ENCODE results near the gene B3GAT1. TPM values are rescaled to one million over a fixed set of nuclear protein-coding genes. Genes with fewer than 3 reads are reported as not detected.

Gene B3GAT1
- total and polyA plus RNA-seq, 2 donors (not counting 1 experiment from before 2014, with no cell fraction given), result 0.06 TPM; not detected in 1

- no peak overlapping the region for H3K27ac ChIP-seq (ENCODE audit: low read length in 2 of 2)
- H3K4me1 ChIP-seq (ENCODE audit: control insufficient read depth in 2 of 2, insufficient read depth in 2 of 2, low read length in 2 of 2), result no peaks in the 10 kb centered on the region
- intact Hi-C loops (cut with micrococcal nuclease), result no loop called here
- TF ChIP-seq EZH2 (IDR thresholded peaks at IDR 0.05; ENCODE audit: borderline replicate concordance, insufficient read depth, low read depth, low read length, poor library complexity, severe bottlenecking) (no peak), CTCF (IDR thresholded peaks at IDR 0.05) (no peak)
- Mint-ChIP-seq H3K4me1 (no peaks in the 10 kb centered on the region), H3K9me3 (ENCODE audit: insufficient read depth) (no peaks in the 10 kb centered on the region), H3K27ac (no peak overlapping the region), H3K4me3 (no peak overlapping the region), H3K27me3 (peaks cover 15% of the 10 kb centered on the region)
- H4K20me1 ChIP-seq (ENCODE audit: control insufficient read depth, insufficient read depth, low read length, poor library complexity, severe bottlenecking), result no peaks in the 10 kb centered on the region
- no peaks in the 10 kb centered on the region for H3K9me3 ChIP-seq (ENCODE audit: control extremely low read depth in 1 of 3, control insufficient read depth in 2 of 3, insufficient read depth in 1 of 3, low read length in 2 of 3)
- ATAC-seq (ENCODE audit: low read depth) (no peak), DNase-seq (no peak)
- no peak overlapping the region for H3K4me3 ChIP-seq (ENCODE audit: control extremely low read depth in 1 of 5, extremely low read depth in 1 of 5, insufficient read depth in 1 of 5, low read depth in 2 of 5, low read length in 4 of 5)
- no peak overlapping the region for H3K9ac ChIP-seq (ENCODE audit: low read length)
- ChIA-PET CTCF (no interaction called here), POLR2A (no interaction called here)
- no peak overlapping the region for H2AFZ ChIP-seq (ENCODE audit: insufficient read depth, low read depth, low read length, poor library complexity, severe bottlenecking)
- WGBS (ENCODE audit: insufficient coverage), result 91% methylated on average over 8 of the region's 8 CpGs
- H3K4me2 ChIP-seq (replicated peaks; ENCODE audit: low read depth, low read length, poor library complexity, severe bottlenecking), result no peak overlapping the region
- H3K27me3 ChIP-seq (replicated peaks in 1 of 4; ENCODE audit: control extremely low read depth in 1 of 4, control insufficient read depth in 3 of 4, insufficient read depth in 4 of 4, low read length in 3 of 4), result no peaks in the 10 kb centered on the region
- H3K79me2 ChIP-seq (ENCODE audit: control insufficient read depth, insufficient read depth, low read length), result no peaks in the 10 kb centered on the region
- H3K36me3 ChIP-seq (replicated peaks in 1 of 2; ENCODE audit: control extremely low read depth in 1 of 2, control insufficient read depth in 1 of 2, extremely low read depth in 1 of 2, insufficient read depth in 2 of 2, low read length in 1 of 2), result no peaks in the 10 kb centered on the region
These were observed 12.8 kb downstream of the B3GAT1 start for GRCh38 chr11:134399293-134399654.

- H3K4me1 Mint-ChIP-seq, result no peaks in the 10 kb centered on the region
- WGBS (ENCODE audit: insufficient coverage), result 76% methylated on average over 8 of the region's 13 CpGs
- ATAC-seq (ENCODE audit: low read depth) (no peak), DNase-seq (no peak)
- H3K9ac ChIP-seq (ENCODE audit: low read length), result no peak overlapping the region
- no peak overlapping the region for H3K27ac ChIP-seq (ENCODE audit: low read length in 2 of 2)
- no peak overlapping the region for H3K4me3 Mint-ChIP-seq
- TF ChIP-seq EZH2 (IDR thresholded peaks at IDR 0.05; ENCODE audit: borderline replicate concordance, insufficient read depth, low read depth, low read length, poor library complexity, severe bottlenecking), result no peak
- no peak for TF ChIP-seq CTCF (IDR thresholded peaks at IDR 0.05)
- no peaks in the 10 kb centered on the region for H3K9me3 Mint-ChIP-seq (ENCODE audit: insufficient read depth)
- H3K4me3 ChIP-seq (ENCODE audit: control extremely low read depth in 1 of 5, extremely low read depth in 1 of 5, insufficient read depth in 1 of 5, low read depth in 2 of 5, low read length in 4 of 5), result no peak overlapping the region
- H4K20me1 ChIP-seq (ENCODE audit: control insufficient read depth, insufficient read depth, low read length, poor library complexity, severe bottlenecking), result no peaks in the 10 kb centered on the region
- H3K27ac Mint-ChIP-seq, result no peak overlapping the region
- peaks cover 11% of the 10 kb centered on the region for H3K27me3 Mint-ChIP-seq
- no peaks in the 10 kb centered on the region for H3K9me3 ChIP-seq (ENCODE audit: control extremely low read depth in 1 of 3, control insufficient read depth in 2 of 3, insufficient read depth in 1 of 3, low read length in 2 of 3)
- CTCF ChIA-PET, result no interaction called here
- intact Hi-C loops (cut with micrococcal nuclease), result no loop called here
- POLR2A ChIA-PET, result no interaction called here
- H3K79me2 ChIP-seq (ENCODE audit: control insufficient read depth, insufficient read depth, low read length), result no peaks in the 10 kb centered on the region
- H2AFZ ChIP-seq (ENCODE audit: insufficient read depth, low read depth, low read length, poor library complexity, severe bottlenecking), result no peak overlapping the region
- H3K27me3 ChIP-seq (replicated peaks in 1 of 4; ENCODE audit: control extremely low read depth in 1 of 4, control insufficient read depth in 3 of 4, insufficient read depth in 4 of 4, low read length in 3 of 4), result no peaks in the 10 kb centered on the region
- no peaks in the 10 kb centered on the region for H3K4me1 ChIP-seq (ENCODE audit: control insufficient read depth in 2 of 2, insufficient read depth in 2 of 2, low read length in 2 of 2)
- H3K36me3 ChIP-seq (replicated peaks in 1 of 2; ENCODE audit: control extremely low read depth in 1 of 2, control insufficient read depth in 1 of 2, extremely low read depth in 1 of 2, insufficient read depth in 2 of 2, low read length in 1 of 2), result no peaks in the 10 kb centered on the region
- no peak overlapping the region for H3K4me2 ChIP-seq (replicated peaks; ENCODE audit: low read depth, low read length, poor library complexity, severe bottlenecking)
These were observed 13.3 kb downstream of the B3GAT1 start for GRCh38 chr11:134398644-134399292.

Measured in B cell (primary cell).